Panc1 (cell line): Measurements from ENCODE around the gene HSD17B10.

Experiments
- CTCF ChIP-seq: fragments of 450-650 bp; IDR thresholded peaks from 2 replicates; pipeline ENCODE4 v1.5.1; 2017; ENCODE audit warnings: mild to moderate bottlenecking
- POLR2AphosphoS5 ChIP-seq: IDR thresholded peaks from 2 replicates; pipeline ENCODE4 v1.6.1; 2012; ENCODE audit warnings: mild to moderate bottlenecking, low read depth, low read length, moderate library complexity

- TF ChIP-seq POLR2AphosphoS5 (peak; percentile 76; the same call in 1 of the 2 replicates), CTCF (no peak)
Measured at GRCh38 chrX:53441531-53442321, 7.6 kb upstream of the HSD17B10 start.
